Suprapubic skin (tissue), 4 donors: ENCODE measurements around the gene AQP5.

Experiments
- CTCF ChIP-seq, 2 donors: fragments of 200-600 bp in 1 of 2; fragments of 450-650 bp in 1 of 2; sonication (generic) in 1 of 2; IDR thresholded peaks; one replicate each; pipeline ENCODE4 v1.5.1; 2016 to 2019; ENCODE audit warnings: antibody characterized with exemption in 2 of 2, mild to moderate bottlenecking in 1 of 2, moderate library complexity in 1 of 2
- POLR2A ChIP-seq, 2 donors: fragments of 450-650 bp; IDR thresholded peaks; one replicate each; pipeline ENCODE4 v1.6.1; 2017; ENCODE audit warnings: antibody characterized with exemption in 2 of 2, mild to moderate bottlenecking in 2 of 2, moderate library complexity in 2 of 2
- POLR2AphosphoS5 ChIP-seq, 3 donors: sonication (generic); formaldehyde crosslinking; IDR thresholded peaks; one replicate each; pipeline ENCODE4 v1.6.1; 2017; ENCODE audit warnings: antibody characterized with exemption in 3 of 3

GRCh38 chr12:50006280-50006679 is 44.6 kb downstream of the AQP5 start:
- TF ChIP-seq POLR2A (IDR thresholded peaks at IDR 0.05) (no peak), CTCF (IDR thresholded peaks at IDR 0.05) (no peak), POLR2AphosphoS5 (IDR thresholded peaks at IDR 0.05) (no peak)
